Stimulated activated CD4-positive, alpha-beta T cell treated with anti-CD3 and anti-CD28 coated beads, TNF-alpha, amount 100 ng/mL, for 24 hours (primary cell): ENCODE data around the gene GRIA1.

Experiments
- DNase-seq, 3 experiments: peaks; one replicate each; pipeline ENCODE4 v3.0.0-alpha.2; 2020; ENCODE audit warnings: low read depth in 3 of 3

Gene GRIA1

DNA sequence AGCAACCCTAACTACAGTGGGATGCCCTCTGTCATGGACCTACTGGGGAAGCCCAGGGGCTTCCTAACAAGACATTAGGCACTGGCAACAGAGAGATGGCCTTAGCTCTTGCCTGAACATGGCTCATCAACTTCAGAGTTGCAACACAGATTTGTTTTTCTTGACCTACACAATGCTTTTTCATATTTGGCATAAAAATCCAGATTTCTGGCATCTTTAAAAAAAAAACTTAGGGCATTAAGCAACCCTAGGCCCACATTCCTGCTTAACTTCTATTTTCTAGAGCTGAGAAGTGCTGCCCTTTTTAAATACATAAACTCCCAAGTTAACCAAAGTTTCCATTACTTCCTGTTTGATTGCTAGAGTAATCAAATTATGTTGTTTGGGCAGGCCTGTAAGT, 8.0 kb downstream of the GRIA1 start:
- DNase-seq, result no peak

DNA sequence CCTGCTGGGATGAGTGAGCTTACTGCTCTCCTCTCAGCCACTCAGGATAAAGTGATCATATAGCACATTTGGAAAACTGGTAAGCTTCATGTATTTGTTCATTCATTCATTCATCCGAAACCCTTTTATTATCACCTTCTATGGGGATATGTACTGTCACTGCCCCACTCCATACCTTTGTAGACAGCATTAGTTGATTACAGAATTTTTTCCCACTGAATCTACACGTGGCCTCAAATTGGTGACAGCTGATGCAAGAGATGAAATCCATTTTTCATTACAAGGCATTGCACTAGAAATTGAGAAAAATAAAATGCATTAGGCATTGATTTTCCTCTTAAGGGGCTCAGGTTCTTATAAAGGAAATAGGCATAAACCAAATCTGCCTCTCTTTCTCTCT, 9.7 kb downstream of the GRIA1 start:
- DNase-seq, result no peak

DNA sequence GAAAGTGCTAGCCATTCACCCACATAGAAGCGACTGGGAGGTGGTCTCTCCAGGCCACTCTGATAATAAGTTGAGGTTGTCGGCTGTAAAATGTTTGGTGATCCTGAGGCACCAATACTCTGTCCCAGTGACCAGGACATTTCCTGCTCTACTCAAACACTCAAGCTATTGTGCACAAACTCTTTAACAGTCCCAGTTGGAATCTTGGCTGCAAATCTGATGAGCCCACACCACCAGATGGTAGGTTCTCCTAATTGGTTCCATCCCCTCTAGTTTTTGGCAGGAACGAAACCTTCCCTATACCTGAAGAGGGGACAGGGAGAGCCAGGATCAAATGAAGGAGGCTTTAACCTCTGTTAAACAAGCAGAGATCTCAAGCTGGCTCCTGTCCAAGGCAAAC, 14.3 kb downstream of the GRIA1 start:
- DNase-seq, result no peak

DNA sequence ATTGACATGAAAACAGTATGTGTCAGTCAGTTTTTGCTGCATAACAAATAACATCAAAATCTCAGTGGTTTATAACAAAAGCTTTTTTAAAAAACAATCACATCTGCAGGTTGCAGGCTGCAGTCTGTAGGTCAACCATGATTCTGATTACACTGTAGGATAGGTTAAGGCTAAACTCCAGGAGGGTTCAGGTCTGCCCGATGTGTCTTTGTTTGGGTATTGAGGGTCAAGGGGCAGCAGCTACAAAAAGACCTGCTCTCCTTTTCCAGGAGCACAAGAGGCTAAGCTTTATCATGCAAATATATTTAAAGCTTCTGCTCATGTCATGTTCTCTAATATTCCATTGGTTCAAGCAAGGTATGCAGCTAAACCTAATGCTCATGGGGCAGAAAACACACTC, 18.2 kb downstream of the GRIA1 start:
- no peak for DNase-seq

DNA sequence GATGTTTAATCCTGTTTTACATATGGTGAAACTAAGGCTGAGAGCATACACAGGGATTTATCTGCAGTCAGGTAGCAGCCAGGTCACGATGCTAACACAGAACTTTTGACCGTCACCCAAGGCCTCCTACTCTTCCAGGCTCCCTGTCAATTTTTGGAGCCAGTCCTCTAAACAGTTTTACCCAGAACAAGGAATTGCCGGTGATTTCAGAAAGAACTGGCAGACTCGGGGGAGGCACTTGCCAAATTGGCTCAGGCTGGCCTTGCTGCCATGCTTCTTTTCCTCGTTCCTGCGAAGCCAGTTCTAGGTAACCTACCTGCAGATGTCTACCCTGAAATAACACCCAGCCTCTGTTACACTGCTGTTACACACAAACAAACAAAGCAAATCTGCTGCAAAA, 21.2 kb downstream of the GRIA1 start:
- no peak for DNase-seq

DNA sequence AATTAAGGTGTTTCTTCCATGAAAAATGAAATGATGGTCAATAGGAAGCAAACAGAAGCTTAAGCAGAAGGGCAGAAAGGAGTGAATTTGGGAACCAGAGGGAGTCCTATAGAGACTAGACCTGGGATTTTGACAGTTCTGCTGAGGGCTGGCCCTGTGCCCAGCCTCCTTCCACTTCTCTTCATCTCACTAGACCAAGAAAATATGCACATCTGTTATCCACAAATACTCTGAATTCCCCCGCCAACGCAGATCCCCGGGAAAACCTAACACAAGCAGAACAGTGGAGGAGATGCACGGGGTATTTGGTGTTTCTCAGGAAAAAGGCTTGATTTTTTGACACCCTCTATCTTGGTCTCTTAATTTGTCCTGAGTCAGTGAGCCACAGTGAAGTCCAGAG, 22.7 kb downstream of the GRIA1 start:
- DNase-seq, result no peak

DNA sequence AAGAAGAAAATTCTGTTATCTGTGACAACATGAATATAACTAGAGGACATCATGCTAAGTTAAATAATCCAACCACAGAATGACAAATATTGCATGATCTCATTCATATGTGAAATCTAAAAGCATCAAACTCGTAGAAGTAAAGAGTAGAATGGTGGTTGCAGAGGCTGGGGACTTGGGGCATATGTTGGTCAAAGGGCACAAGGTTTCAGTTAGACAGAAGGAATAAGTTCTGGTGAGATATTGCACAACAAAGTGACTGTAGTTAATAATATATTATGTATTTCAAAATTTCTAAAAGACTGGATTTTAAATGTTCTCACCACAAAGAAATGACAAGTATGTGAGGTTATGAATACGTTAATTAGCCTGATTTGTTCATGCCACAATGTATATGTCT, 24.8 kb downstream of the GRIA1 start:
- DNase-seq, result no peak

DNA sequence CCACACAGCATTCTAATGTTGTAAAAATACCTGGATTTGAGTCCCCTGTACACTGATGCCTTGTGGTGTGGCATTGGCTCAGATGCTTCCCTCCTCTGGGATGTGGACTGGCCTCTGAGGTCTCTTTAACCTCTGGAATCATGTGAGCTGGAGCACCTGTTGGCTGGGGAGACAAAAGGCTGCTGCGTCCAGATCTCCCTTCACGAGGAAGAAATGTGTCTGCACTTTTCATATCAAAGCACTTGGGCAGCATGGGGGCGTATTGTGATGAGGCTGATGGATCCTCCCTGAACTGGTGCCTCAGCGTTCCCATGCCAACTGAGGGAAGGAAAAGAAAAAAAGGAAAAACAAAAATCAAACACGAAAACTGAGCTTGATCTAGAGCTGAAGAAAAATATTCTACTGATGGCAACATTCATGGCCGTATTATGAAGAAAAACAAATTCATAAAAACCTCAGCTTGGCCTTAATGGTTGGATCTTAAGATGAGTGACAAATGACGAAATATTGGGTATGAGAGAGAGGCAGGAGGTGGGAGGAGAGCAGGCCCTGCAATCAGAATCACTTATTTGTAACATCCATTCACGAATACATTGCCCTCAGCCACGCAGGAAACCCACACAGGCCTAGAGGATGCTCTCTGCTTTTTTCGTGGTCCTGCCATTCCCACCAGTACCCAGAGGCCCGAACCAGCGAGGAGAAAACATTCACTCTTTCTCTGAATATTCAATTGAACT, 26.2 kb downstream of the GRIA1 start:
- no peak for DNase-seq

DNA sequence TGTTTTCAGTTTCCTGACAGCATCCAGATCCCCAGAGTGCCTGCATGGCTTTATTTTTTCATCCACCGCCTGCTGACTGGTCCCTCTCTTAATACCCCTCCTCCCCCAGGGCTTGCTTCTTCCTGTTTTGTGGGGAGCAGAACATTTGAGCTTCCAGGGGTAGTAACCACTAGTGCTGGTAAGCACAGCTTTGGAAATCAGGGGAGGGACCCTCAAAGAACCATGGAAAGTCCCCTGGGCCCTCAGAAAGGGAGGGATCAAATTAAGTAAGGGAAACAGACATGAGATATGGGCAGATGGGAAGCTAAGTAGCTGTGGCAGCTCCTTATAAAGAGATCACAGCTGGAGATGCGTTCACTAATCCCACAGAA, 26.8 kb downstream of the GRIA1 start:
- DNase-seq, result no peak

DNA sequence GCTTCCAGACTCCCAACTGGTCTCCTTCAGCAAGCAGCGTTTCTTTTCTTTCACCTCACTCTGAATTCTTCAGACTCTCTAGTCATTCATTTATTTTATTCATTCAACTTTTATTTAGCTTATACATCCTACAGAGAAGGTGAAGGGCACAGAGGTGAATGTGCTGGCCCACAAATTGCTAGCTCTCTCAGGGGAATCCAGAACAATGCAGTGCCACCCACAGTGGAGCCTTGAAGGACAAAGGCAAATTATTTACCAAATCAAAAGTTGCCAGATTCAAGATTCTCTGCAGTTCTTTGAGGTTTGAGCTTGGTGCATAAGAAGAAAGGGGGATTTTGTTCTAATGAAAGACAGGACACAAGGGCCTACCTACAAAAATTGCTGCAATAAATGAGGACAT, 29.7 kb downstream of the GRIA1 start:
- DNase-seq, result no peak

DNA sequence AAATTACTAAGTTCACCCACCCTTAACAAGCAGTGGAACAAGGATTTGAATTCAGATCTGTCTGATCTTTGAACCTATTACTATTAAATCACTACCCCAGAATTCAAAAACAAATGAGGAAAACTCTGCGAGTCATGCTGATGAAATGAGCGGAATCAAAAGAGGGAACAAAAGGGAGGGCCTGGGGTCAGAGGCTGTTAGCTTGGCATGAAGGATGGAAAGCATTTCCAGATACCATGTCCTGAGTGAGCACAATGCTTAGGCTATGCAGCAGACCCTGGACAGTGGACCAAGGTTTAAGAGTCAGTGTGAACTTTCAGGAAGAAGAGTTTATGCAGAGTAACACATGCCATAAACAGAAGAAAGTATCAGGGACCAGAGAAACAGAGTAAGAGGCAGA, 30.5 kb downstream of the GRIA1 start:
- no peak for DNase-seq

DNA sequence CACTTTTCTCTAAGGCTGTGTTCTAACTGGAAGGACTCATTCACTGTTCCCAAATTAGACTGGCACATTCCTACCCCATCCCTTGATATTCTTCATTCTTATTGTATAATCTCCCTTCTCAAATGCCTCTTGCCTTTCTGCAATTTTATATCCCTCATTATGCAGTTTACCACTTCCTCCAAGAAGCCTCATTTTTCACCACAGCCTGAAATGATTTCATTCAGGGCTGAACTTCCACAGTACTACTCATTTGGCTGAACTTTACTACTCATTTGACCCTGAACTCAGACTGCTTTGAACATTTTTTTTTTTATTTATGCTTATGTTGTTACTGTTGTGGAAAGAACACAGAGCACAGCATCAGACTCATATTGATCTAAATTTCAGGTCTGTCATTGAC, 32.7 kb downstream of the GRIA1 start:
- no peak for DNase-seq

DNA sequence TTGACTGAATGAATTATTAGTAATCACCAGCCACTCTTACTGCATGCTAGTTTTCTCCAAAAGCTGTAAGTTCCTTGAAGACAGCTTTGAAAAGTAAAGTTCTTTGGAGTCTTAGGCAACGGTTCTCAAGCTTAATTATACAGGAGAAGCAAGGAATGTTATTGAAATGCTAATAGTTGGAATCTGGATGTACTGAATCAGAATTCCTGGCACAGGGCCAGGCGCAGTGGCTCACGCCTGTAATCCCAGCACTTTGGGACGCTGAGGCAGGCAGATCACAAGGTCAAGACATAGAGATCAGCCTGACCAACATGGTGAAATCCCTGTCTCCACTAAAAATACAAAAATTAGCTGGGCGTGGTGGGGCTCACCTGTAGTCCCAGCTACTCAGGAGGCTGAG, 33.4 kb downstream of the GRIA1 start:
- no peak for DNase-seq

DNA sequence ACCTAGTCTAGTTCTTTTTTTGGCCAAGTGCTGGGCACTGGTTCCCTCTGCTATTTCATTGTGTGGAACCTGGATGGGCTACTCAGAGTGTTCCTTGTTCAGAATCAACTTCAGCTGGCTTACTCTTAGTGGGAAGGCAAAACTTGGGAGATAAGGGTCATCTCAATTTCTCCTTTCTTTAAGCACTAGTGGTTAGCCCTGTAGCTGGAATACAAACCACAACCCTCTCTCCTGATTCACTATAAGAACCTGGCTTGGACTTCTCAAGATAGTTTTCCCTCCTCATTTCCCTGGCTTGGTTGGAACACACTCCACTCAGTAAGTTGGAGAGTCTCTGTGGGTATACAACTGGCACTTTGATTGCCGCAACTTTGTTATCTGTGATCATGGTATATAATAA, 35.1 kb downstream of the GRIA1 start:
- DNase-seq, result no peak

DNA sequence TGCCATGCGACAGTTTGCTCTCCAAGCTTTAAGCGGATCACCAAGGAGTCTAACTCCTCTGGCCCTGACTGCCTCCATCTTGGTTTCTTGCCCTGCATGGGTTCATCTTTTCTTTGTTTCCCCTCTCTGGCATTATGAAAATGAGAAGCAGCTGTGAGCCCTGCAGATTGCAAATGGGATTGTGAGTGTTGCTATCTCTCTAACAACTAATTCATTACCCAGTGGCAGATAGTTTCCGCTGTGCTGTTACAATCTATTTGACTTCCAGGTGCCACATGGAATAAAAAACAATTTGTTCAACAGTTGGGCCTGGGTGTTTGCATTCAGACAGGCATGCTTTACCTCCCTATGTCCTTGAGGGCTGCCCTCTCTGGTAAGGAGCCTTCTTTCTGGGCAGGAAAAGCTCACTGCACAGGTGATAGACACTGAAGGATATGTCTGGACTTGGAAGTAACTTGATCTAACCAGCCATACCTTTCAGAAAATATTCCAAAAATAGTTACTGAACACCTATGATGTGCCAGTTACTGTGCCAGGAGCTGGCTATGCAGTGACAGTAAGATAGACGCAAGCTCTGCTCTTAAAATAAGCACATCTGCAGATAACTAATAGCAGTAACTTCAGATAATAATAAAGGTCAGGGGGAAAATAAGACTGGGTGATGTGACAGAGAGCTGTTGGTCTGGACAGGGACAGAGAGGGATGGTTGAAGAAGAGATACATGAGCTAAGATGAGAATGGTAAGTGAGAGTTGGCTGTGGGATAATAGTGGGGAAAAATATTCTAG, 40.1 kb downstream of the GRIA1 start:
- DNase-seq, result no peak

DNA sequence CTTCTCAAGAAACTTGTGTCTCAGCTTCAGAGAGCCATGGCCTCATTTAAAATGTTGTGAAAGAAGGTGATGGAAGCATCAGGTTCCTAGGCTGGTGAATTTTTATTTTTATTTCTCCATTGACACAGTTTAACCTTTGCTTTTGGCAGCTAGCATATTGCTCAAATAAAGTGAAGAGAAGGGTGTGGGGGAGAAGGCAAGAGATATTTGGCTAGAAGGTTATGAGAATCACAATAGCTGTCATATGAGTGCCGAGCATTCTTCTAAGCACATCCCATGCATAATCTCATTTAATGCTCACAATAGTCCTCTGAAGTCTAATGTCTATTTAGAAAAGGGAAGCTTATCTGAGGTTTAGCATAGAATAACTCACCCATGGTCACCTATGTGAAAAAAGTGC, 43.1 kb downstream of the GRIA1 start:
- no peak for DNase-seq

DNA sequence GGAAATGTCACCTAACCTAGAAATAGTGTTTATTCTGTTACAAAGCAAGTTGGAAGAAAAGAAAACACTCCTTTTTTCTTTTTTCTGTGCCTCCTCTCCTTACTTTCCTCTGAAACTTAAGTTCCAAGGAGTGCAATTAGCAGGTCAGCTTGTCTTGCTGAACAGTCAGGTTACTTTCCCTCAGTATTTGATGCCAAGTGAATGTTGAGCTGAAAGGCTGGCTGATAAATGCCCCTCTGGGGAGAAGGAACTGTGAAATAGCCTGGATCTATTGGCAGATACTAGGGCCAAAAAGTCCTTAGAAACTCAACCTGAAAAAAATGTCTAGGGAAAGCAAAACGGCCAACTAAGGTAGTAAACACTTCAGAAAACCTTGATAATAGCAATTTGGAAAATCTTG, 43.6 kb downstream of the GRIA1 start:
- DNase-seq, result no peak

DNA sequence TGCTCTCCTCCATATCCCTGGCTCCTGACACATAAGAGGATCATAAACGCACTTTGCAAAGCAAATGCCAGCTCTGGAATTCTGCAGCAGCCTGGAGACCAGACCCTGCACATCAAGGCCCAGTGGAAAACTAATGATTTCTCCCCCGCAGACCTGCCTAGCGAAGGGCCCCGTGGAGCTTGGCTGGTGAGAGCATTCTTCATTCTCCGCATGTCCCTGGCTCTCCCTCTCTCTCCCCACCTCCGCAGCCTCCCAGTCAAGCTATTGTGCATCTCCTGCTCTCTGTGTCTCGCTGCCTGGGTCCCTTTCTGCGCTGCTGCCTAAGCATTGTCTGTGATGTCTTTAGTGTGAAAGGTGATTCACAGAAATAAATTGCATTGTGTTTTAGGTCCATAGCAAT, 46.7 kb downstream of the GRIA1 start:
- DNase-seq, result no peak

DNA sequence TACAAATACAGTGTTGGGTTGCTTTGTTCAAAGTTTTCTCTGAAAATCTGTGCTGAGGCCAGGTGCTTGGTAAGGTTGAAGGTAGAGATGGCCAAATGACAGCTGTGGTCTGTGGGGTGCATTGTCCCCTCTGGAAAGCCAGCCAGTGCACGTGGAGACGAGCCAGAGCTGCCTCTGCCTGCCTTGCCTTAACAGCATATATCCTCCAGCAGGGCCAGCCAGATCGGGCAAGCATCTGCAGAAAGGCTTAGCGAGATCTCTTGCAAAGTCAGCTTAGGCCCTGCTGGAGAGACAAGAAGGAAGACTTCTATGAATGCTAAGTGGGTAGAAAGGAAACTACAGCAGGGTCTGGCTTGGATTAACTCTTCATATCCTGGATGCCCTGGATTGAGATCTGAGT, 49.5 kb downstream of the GRIA1 start:
- no peak for DNase-seq

DNA sequence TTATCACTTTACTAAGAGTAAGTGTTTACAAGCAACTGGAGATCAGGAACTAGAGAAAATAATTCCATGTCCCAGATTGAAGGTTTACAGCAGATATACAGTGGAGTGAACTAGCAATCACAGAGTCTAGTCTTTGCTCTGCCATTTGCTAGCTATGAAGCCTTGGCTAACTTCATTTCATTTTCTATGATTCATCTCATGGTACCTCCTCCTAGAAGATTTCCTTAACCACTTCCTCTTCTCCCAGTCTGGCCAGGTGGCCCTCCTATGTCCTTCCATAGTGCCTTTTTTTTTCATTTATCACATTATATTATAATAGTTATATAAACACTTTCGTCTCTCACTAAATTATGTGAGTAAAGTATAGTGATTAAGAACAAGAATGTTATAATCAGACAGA, 52.1 kb downstream of the GRIA1 start:
- no peak for DNase-seq

DNA sequence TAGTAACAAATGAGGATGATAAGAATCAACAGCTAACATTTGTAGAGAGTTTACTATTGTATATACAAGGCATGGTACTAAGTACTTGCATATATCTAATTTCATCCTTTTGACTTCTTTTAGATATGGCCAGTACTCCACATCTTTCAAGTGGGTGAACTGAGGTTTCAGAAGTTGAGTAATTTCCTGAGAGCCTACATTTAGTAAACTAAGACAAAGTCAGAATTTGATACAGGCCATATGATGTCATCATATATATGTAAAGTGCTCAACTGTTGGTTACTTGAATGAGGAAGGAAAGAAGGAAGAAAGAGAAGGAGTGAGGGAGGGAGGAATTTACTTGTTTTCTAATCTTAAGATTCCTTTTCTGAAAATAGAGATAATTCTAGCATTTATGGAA, 52.8 kb downstream of the GRIA1 start:
- no peak for DNase-seq

DNA sequence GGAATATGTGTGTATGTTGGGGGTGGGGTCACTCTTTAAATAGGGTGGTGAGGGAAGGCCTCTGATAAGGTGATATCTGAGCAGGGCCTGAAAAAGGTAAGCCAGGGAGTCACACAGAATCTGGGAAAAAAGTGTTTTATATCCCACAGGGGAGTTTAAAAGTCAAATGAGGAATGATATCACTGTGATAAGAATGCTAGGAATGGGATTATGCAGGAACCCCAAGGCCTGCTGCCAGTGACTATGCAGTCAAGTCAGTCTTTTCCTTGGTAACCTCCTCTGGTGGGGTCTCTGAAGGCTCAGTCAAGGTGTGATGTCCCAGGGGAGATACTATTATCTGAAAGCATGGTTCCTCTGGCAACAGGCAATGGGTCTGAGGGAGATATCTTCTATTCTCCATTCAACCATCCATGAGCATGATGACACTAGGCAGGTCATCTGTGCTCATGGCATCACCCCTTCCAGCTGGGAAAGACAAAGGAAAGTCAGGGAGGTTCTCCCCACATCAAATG, 53.5 kb downstream of the GRIA1 start:
- no peak for DNase-seq

DNA sequence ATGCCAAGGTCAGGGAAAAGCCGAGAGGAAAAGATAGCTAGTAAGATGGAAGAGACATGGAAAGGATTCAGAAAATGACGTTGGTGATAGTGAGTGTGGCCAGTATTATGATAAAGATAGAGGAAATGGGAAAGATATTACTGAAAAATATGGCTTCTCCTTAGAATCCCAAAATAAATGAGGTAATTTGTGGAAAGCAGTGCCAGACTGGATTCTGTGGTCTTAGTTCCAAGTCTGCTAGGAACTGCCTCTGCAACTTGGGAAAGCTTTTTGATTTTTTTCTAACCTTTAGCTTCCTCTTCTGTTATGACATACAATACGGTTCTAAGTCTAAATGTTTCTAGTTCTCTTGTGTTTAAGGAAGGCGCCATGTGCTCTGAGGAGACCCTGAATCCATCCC, 54.2 kb downstream of the GRIA1 start:
- no peak for DNase-seq

DNA sequence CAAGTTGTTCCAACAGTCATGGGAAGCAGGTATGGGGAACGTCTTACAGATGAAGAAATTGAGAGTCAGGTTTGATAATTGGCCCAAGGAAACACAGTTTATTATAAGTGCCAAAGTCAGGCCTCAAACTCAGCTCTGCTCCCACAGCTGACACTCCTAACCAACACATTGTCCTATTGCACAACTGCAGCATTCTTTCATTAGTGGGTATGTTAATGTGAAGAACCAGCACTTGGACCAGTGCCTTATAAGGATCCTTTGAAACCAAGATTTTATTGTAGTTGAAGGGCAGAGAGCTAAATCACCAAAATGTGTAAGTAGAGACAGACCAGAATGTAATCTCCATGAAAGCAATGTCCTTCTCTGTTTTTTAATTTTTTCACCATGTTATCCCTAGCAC, 56.1 kb downstream of the GRIA1 start:
- no peak for DNase-seq
